Stimulated activated naive CD8-positive, alpha-beta T cell treated with anti-CD3 and anti-CD28 coated beads, Interleukin-15, Interleukin-2, amounts not matched to agents 100 ng/mL and 50 ng/mL, for 24 hours (primary cell): ENCODE results near the gene EYA2.

ENCODE experiments used
- H3K27ac Mint-ChIP-seq: one replicate; pipeline ENCODE4 v1.8.0; 2021; ENCODE audit warnings: mild to moderate bottlenecking, mixed read lengths
- H3K27me3 Mint-ChIP-seq: one replicate; pipeline ENCODE4 v1.8.0; 2021; ENCODE audit warnings: mixed read lengths
- H3K36me3 Mint-ChIP-seq: one replicate; pipeline ENCODE4 v1.8.0; 2021; ENCODE audit warnings: low read depth, mixed read lengths
- H3K4me1 Mint-ChIP-seq: one replicate; pipeline ENCODE4 v1.8.0; 2021; ENCODE audit warnings: low read depth, mixed read lengths
- H3K4me3 Mint-ChIP-seq: one replicate; pipeline ENCODE4 v1.8.0; 2021; ENCODE audit warnings: mild to moderate bottlenecking, mixed read lengths
- H3K9me3 Mint-ChIP-seq: one replicate; pipeline ENCODE4 v1.8.0; 2021; ENCODE audit warnings: mixed read lengths

The EYA2 gene

GRCh38 chr20:46964618-46965455 is 70.2 kb downstream of the EYA2 start:
- no peaks in the 10 kb centered on the region for H3K4me1 Mint-ChIP-seq
- H3K36me3 Mint-ChIP-seq, result no peaks in the 10 kb centered on the region
- no peak overlapping the region for H3K27ac Mint-ChIP-seq
- peaks cover 11% of the 10 kb centered on the region for H3K27me3 Mint-ChIP-seq
- H3K9me3 Mint-ChIP-seq, result no peaks in the 10 kb centered on the region
- H3K4me3 Mint-ChIP-seq, result no peak overlapping the region

- Mint-ChIP-seq H3K27ac (no peak overlapping the region), H3K27me3 (peaks cover 17% of the 10 kb centered on the region), H3K9me3 (no peaks in the 10 kb centered on the region), H3K4me3 (no peak overlapping the region), H3K36me3 (no peaks in the 10 kb centered on the region), H3K4me1 (no peaks in the 10 kb centered on the region)
These were observed 70.8 kb downstream of the EYA2 start for GRCh38 chr20:46965477-46965876.

- no peak overlapping the region for H3K27ac Mint-ChIP-seq
- H3K36me3 Mint-ChIP-seq, result no peaks in the 10 kb centered on the region
- H3K4me1 Mint-ChIP-seq, result no peaks in the 10 kb centered on the region
- H3K4me3 Mint-ChIP-seq, result no peak overlapping the region
- no peaks in the 10 kb centered on the region for H3K9me3 Mint-ChIP-seq
- H3K27me3 Mint-ChIP-seq, result peaks cover 24% of the 10 kb centered on the region
These were observed 73.0 kb downstream of the EYA2 start for GRCh38 chr20:46967646-46968045.

DNA sequence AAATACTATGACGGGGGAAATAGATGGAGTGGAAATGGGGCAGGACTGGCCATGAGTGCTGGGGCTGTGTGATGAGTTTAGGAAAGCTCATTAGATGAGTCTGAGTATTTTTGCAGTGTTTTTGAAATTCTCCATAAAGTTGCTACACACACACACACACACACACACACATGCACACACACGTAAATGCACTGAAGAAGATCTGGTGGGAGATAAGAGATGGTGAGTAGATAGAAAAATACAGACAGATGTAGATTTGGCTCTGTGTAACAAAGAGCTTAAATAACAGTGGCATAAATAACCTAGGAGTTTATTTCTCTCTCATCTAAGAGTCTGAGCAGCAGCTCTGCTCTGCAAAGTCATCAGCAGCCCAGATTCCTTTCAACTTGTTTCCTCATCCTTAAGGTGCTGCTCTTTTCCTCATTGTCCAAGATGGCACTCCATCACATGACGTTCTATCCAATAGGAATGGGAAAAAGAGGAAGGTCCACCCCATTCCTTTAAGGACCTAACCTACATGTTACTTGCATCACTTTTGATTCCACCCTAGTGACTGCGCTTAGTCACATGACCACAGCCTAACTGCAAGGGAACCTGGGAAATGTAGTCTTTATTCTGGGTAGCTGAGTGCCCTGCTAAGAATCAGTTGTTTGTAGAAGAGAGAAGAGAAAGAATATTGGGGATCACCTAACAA is 76.4 kb downstream of the EYA2 start:
- Mint-ChIP-seq H3K27ac (no peak overlapping the region), H3K36me3 (no peaks in the 10 kb centered on the region), H3K4me1 (no peaks in the 10 kb centered on the region), H3K4me3 (no peak overlapping the region), H3K27me3 (peaks cover 32% of the 10 kb centered on the region), H3K9me3 (no peaks in the 10 kb centered on the region)

DNA sequence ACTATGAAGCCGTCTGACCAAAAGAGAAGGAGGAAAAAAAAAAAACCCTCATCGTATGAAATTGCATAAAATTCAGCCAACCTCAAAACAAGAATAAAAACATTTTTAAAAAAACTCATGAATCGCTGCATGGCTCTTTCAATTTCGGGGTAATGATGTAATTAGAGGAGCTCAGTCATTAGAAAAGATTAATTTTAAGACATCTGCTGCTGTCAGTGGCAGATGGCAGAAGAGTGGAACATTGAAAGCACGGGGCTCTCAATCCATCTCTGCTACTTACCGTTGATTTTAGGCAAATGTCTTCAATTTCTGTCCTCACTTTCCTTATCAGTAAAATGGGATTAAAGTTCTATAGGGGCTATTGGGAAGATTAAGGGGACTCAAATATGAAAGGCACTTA is 79.1 kb downstream of the EYA2 start:
- H3K27me3 Mint-ChIP-seq, result peaks cover 45% of the 10 kb centered on the region
- H3K36me3 Mint-ChIP-seq, result no peaks in the 10 kb centered on the region
- no peak overlapping the region for H3K27ac Mint-ChIP-seq
- H3K4me3 Mint-ChIP-seq, result no peak overlapping the region
- no peaks in the 10 kb centered on the region for H3K9me3 Mint-ChIP-seq
- H3K4me1 Mint-ChIP-seq, result no peaks in the 10 kb centered on the region

- H3K9me3 Mint-ChIP-seq, result no peaks in the 10 kb centered on the region
These were observed 80.2 kb downstream of the EYA2 start for GRCh38 chr20:46974669-46975434.

GRCh38 chr20:46975976-46976375 is 81.3 kb downstream of the EYA2 start:
- Mint-ChIP-seq H3K4me3 (no peak overlapping the region), H3K27me3 (peaks cover 42% of the 10 kb centered on the region)

More at GRCh38 chr20:46974669-46975434, 80.2 kb downstream of the EYA2 start:
- peaks cover 47% of the 10 kb centered on the region for H3K27me3 Mint-ChIP-seq
- H3K27ac Mint-ChIP-seq, result no peak overlapping the region
- H3K4me3 Mint-ChIP-seq, result no peak overlapping the region
- H3K36me3 Mint-ChIP-seq, result no peaks in the 10 kb centered on the region
- peaks cover 6% of the 10 kb centered on the region for H3K4me1 Mint-ChIP-seq

DNA sequence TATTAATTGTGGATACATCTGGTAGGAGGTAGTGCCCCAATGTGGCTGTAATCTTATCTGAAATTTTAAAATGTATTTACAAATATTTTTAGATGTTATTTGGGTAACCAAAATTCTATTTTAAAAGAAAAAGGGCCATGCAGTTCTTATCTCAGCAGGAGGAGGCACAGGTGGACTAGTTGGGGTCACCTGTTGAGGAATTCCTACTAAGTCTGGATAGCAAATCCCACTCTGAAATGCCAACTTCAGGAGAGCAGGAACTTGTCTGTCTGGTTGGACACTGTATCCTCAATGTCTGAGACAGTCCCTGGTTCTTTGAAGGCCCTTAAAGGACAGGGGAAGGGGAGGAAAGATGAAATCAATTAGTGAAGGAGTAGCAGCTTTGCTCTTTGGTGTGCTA is 82.6 kb downstream of the EYA2 start:
- Mint-ChIP-seq H3K4me1 (peaks cover 7% of the 10 kb centered on the region), H3K27me3 (peaks cover 43% of the 10 kb centered on the region), H3K36me3 (no peaks in the 10 kb centered on the region), H3K9me3 (peaks cover 4% of the 10 kb centered on the region), H3K27ac (no peak overlapping the region), H3K4me3 (no peak overlapping the region)

More at GRCh38 chr20:46975976-46976375, 81.3 kb downstream of the EYA2 start:
- H3K36me3 Mint-ChIP-seq, result no peaks in the 10 kb centered on the region
- H3K27ac Mint-ChIP-seq, result no peak overlapping the region
- H3K4me1 Mint-ChIP-seq, result peaks cover 7% of the 10 kb centered on the region
- H3K9me3 Mint-ChIP-seq, result no peaks in the 10 kb centered on the region

DNA sequence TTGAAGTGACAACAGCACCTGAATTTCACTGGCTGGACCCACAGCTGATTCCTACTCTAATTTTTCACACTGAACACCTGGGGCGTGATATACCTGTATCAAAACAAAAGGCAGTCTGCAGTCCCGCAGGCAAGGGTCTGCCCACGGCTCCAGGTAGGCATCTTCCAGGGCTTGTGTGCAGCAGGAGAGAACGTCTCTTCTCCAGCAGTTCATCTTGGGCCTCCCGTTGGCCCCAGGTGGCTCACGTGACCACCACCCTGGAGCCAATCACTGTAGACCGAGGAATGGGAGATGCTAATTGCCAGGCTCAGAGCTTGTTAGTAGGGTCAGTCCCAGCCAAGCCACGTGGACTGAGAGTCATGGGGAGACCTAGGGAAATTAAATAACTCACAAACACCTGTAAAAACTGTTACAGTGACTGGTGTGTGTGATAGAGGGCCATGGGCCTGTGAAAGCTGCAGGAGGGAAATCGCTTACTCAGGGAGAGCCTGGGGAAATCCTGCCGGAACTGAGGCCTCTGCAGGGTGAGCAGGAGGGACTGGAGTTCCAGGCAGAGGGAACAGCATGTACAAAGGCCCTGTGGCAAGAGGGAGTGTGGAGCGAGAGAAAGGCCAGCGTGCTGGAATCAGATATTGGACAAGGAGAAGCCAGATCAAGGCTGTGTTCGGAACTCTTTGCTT is 83.4 kb downstream of the EYA2 start:
- H3K36me3 Mint-ChIP-seq, result no peaks in the 10 kb centered on the region
- peaks cover 46% of the 10 kb centered on the region for H3K27me3 Mint-ChIP-seq
- no peak overlapping the region for H3K27ac Mint-ChIP-seq
- H3K4me1 Mint-ChIP-seq, result peaks cover 7% of the 10 kb centered on the region
- peaks cover 8% of the 10 kb centered on the region for H3K9me3 Mint-ChIP-seq
- no peak overlapping the region for H3K4me3 Mint-ChIP-seq

- H3K4me1 Mint-ChIP-seq, result peaks cover 7% of the 10 kb centered on the region
- no peak overlapping the region for H3K4me3 Mint-ChIP-seq
- H3K27me3 Mint-ChIP-seq, result peaks cover 44% of the 10 kb centered on the region
- no peaks in the 10 kb centered on the region for H3K36me3 Mint-ChIP-seq
- H3K27ac Mint-ChIP-seq, result no peak overlapping the region
- H3K9me3 Mint-ChIP-seq, result peaks cover 15% of the 10 kb centered on the region
These were observed 84.4 kb downstream of the EYA2 start for GRCh38 chr20:46978951-46979491.

- Mint-ChIP-seq H3K4me3 (no peak overlapping the region), H3K27me3 (peaks cover 45% of the 10 kb centered on the region), H3K4me1 (peaks cover 7% of the 10 kb centered on the region)
These were observed 85.1 kb downstream of the EYA2 start for GRCh38 chr20:46979603-46980241.

DNA sequence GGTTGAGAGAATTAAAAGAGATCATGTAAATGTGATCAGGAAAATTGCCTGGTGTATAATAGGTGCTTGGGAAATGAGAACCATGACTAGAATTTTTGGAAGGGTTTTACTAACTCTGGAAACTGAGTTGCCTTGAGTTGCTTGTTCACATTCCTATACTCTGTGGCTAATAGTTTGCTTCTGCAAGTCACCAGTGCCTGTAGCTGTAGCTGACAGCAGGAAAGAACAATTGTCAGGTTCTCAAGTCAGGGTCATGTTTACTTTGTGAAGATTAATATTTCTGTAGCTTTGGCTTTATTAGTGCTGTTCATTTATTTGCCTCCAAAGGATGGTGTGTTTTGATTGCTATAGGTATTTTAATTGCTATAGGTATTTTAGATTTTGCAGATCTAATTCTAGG is 86.5 kb downstream of the EYA2 start:
- H3K27ac Mint-ChIP-seq, result no peak overlapping the region
- no peaks in the 10 kb centered on the region for H3K36me3 Mint-ChIP-seq
- H3K9me3 Mint-ChIP-seq, result peaks cover 15% of the 10 kb centered on the region
- H3K4me3 Mint-ChIP-seq, result no peak overlapping the region
- peaks cover 7% of the 10 kb centered on the region for H3K4me1 Mint-ChIP-seq
- H3K27me3 Mint-ChIP-seq, result peaks cover 51% of the 10 kb centered on the region

More at GRCh38 chr20:46979603-46980241, 85.1 kb downstream of the EYA2 start:
- H3K9me3 Mint-ChIP-seq, result peaks cover 15% of the 10 kb centered on the region
- H3K36me3 Mint-ChIP-seq, result no peaks in the 10 kb centered on the region
- no peak overlapping the region for H3K27ac Mint-ChIP-seq

GRCh38 chr20:46983466-46983865 is 88.8 kb downstream of the EYA2 start:
- peaks cover 43% of the 10 kb centered on the region for H3K27me3 Mint-ChIP-seq
- no peak overlapping the region for H3K27ac Mint-ChIP-seq
- H3K36me3 Mint-ChIP-seq, result no peaks in the 10 kb centered on the region
- H3K4me3 Mint-ChIP-seq, result no peak overlapping the region
- H3K9me3 Mint-ChIP-seq, result peaks cover 15% of the 10 kb centered on the region
- H3K4me1 Mint-ChIP-seq, result peaks cover 7% of the 10 kb centered on the region

GRCh38 chr20:46984405-46984804 is 89.8 kb downstream of the EYA2 start:
- Mint-ChIP-seq H3K27me3 (peaks cover 40% of the 10 kb centered on the region), H3K9me3 (peaks cover 15% of the 10 kb centered on the region), H3K4me3 (no peak overlapping the region), H3K36me3 (no peaks in the 10 kb centered on the region), H3K27ac (no peak overlapping the region), H3K4me1 (peaks cover 6% of the 10 kb centered on the region)
